GM19455 (cell line): ENCODE data around the gene UTS2.

Experiments
- ATAC-seq: cut with Tn5 transposase; IDR thresholded peaks from one replicate; pipeline ENCODE4 v1.9.1; 2021; ENCODE audit not compliant: unreplicated experiment

Gene UTS2, protein sequence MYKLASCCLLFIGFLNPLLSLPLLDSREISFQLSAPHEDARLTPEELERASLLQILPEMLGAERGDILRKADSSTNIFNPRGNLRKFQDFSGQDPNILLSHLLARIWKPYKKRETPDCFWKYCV

DNA sequence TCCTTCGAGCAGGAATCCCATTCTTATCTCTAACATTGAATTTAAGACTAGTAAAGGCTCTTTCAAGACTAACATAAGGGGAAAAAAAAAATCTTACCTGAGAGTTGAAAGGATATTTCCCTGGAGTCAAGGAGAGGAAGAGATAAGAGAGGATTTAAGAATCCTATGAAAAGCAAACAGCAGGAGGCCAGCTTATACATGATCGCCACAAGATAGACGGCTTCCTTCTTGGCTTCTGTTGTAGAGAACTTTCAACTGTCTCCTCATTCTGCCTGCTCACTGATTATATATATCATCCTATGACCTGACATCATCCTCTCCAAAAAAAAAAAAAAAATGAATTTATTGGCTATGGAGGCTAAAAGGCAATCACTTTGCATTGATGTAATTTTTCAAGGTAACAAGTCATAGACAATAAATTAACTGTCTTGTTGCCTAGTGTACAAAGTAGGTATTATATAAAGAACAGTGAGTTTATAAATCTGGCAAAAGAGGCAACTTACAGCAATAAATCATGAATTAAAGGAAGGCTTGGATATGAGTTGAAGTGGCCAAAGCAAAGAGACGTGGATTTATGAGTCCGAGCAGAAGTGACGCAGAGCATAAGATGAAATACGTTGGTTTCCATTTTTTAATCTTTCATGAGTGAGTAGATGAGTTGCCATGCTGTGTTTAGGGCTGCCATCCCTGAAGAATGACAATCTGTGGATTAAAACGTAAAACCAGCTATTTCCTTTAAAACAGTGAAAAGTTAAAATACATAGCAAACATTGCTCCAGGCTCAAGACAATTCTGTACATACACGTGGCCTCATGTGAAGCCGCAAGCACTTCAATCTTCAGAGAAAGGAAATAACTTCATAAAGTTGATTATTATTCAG lies at the start of gene UTS2:
UTS2 (minus strand) TSS at position 262 of the 880 bp plus-strand sequence; CDS start at position 200, 62 bp downstream.
- no peak for ATAC-seq

DNA sequence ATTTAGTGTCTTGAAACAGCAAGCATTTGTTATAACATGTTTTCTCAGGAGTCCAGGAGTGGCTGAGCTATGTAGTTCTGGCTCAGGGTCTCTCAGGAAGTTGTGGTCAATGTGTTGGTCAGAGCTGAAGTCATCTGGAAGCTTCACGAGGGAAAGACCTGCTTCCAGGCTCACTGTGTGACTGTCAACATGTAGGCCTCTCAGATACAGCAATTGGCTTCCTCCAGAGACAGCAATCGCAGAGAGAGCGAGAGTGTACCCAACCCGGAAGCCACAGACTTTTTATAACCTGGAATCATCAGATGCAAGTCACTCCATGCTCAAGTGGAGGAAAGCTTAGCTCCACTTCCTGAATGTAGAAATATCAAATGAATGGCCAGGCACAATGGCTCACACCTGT lies 46.9 kb upstream of the UTS2 start:
- no peak for ATAC-seq

DNA sequence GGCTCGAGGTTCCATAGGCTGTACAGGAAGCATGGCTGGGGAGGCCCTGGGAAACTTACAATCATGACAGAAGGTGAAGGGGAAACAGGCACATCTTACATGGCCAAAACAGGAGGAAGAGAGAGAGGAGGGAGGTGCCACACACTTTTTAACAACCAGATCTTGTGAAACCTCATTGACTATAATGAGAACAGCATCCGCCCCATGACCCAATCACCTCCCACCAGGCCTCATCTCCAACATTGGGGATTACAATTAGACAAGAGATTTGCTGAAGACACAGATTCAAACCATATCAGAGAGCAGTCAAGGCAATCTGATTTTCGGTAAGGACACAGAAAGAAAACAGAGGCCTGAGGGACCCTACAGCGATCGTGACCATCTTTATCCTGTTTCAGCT lies 46.1 kb upstream of the UTS2 start:
- no peak for ATAC-seq

DNA sequence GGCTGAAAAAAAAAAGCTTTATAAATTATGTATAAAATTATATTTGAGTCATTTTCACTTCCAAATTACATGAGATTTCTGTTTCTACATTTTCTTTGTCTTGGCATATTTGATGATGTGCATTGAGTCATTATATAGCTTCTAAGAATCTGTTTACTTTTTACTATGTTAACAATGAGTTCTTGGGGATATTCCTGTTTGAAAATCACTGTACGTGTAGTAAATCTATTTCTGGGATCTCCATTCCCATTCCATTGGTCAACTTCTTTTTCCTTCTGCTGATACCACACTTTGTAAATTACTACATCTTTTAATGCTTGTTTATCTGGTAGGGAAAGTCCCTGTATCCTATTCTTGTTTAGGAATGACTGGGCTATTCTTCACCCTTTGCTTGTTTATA lies 44.1 kb upstream of the UTS2 start:
- ATAC-seq: no peak

DNA sequence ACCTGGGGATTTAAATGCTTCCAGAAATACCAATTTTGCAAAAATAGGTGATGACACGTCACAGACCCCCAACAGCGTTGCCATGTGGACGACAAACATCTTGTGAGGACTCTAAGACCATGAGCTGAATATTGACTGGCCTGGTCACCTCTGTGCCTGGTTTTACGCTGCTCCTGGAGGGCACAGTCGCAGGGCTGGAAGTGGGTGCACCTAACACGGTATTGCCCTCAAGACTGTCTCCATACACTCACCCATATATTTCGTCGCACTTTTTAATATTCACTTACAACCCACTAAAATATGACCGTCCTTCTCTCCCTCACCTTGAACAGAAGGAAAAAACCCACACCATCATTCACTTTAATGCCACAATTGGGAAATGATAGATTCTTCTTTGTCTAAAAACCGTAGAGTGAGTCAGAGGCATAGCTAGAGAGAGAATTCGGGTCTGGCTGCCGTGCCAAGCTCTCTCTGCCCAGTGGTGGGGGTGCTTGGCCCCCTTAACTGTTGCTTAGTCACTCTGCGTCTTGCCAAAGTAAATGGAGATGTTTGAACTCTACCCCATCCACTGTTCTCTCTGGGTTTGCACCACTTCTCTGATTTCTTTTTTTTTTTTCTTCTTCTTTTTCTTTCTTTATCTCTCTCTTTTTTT lies 40.8 kb upstream of the UTS2 start:
- ATAC-seq: no peak

DNA sequence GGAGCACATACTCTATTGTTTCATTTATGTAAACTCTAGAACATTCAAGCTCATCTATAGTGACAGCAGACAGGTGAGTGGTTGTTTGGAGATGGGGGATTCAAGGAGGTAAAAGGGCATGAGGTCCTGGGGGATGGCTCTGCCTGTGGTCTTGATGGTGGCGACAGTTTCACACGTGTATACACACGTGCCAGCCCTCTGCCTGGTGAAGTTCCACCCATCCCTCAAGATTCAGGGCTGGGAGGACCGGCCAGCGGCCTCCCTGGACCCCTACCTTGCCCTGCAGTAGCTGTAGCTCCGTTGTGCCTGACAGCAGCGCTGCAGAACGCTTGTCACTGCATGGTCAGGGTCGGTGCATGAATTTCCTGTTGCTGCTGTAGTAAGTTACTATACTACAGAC lies 38.9 kb upstream of the UTS2 start:
- no peak for ATAC-seq

DNA sequence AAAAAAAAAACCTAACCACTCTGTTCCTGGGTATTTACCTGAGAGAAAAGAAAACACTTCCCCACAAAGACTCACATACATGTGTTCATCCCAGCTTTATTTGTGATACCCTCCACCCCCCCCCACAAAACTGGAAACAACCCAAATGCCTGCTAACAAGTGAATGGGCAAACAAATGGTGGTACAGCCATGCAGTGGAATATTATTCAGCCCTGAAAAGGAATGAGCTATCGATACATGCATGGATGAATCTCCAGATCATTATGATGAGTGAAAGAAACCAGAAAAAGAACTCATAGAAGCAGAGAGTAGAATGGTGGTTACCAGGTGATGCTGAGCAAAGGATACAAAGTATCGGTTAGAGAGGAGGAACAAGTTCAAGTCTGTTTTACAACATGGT lies 38.0 kb upstream of the UTS2 start:
- no peak for ATAC-seq

DNA sequence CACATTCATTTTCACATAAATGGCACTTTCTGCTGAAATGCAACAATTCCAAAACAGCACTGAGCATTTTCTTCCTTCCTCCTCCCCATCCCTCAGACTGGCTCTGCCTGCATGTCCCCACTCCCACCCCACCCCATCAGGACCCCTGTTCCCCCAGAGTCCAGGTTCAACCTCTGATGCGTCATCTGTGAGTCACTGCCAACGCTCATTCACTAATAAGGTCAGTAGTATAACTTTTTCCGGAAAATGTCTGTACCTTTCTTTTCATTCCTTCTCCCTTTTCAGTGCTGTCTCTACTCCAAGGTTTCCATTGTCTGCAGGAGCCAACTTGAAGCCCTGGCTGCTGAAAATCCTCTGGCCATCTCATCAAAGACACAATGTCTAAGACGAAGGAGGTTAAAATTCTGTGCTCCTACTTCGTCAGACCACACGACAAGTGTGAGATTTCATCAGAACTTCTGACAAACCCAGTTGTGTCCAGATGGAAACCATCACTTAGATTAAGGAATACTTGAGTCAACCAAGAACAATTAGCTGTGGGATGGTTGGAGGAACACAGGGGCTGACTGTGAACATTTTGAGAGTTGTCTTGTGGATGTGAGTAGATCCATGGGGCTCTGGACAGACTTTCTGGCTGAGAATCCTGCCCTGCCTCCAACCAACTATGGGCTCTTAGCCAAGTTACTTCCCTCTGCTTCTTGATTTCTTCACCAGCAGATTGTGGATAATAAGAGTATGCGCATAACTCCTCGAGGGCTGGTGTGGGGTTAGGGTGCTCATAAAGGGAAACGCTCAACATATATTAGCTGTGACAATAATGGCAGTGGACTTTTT lies 35.6 kb upstream of the UTS2 start:
- no peak for ATAC-seq

DNA sequence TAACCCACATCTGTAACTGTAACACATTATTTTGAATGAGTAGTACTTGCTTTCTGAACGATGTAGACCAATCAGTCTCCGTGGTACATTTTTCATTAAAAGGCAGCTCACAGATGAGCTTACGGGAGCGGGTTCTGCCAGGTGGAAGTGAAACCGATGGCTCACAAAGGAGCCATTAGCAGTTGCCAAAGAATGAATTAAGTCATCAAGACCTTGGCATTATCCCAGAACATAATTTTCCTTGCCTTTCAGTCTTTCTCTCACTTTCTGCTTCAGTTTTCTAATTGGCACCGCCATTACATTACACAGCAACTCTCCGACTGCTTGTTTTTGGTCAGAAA lies 33.5 kb upstream of the UTS2 start:
- no peak for ATAC-seq

DNA sequence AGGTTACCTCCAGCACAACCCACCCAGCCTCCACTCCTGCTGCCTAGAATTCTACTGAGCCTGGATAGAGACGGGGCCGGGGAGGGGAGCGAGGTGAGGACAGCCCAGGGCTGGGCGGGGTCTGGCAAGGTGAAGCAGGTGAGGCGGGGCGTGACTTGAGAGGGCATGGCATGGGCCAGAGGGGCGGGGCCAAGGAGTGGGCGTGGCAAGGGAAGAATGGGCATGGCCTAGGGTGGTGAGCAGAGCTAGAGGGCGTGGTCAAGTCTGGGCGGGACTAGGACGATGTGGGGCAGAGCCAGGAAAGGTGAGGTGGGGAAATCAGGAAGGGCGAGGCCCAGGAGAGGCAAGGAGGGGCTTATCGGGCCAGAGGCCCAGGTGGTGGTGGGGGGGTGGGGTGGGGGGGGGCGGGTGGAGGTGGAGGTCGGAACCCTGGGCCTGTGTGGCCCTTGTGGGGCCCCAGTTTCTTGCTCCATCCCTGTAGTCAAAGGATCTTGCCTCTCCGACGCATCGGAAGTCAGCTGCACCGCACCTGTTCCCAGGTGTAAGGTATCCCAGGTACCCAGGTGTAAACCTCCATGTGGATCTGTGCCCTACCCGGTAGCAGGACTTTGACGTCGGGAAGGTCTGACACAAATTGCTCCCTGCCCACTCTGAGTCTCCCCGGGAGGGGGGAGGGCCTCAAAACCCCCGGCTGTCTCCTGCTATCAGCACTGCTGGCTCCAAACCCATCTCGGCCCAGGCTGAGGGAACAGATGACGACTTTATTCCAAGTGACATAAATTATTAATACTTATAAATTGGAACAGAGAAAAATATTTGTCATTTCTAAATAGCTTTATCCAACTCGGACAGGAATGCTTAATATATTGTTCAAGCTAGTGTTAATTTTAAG lies 32.9 kb upstream of the UTS2 start:
- no peak for ATAC-seq

DNA sequence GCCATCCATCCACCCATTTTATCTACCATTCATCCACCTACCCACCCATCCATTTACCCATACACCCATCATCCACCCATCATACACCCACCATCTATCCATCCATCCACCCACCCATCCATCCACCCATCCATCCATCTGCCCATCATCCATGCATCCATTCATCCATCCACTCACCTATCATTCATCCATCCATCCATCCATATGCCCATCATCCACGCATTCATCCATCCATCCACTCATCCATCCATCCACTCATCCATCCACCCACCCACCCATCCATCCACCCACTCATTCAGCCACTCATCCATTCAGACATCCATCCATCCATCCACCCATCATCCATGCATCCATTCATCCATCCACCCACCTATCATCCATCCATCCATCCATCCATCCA lies 31.9 kb upstream of the UTS2 start:
- no peak for ATAC-seq

DNA sequence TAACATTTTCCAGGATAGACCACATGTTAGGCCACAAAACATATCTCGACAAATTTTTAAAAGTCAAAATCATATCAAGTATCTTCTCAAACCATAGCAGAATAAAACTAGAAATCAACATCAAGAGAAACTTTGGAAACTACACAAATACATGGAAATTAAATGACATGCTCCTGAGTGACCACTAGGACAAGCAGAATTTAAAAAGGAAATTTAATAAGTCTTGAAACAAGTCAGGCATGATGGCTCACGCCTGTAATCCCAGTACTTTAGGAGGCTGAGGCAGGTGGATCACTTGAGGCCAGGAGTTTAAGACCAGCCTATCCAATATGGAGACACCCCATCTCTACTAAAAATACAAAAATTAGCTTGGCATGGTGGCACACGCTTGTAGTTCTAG lies 26.4 kb upstream of the UTS2 start:
- ATAC-seq: no peak

DNA sequence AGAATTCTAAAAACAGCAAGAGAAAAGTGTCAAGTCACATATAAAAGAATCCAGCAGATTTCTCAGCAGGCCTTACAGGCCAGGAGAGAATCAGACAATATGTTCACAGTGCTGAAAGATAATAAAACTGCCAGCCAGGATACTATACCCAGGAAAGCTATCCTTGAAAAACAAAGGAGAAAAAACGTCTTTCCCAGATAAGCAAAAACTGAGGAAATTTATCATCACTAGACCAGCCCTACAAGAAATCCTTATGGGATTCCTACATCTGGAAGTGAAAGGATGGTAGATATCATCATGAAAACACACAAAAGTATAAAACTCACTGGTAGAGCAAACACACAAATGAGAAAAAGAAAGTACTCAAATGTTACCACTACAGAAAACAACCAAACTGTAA lies 25.2 kb upstream of the UTS2 start:
- no peak for ATAC-seq

DNA sequence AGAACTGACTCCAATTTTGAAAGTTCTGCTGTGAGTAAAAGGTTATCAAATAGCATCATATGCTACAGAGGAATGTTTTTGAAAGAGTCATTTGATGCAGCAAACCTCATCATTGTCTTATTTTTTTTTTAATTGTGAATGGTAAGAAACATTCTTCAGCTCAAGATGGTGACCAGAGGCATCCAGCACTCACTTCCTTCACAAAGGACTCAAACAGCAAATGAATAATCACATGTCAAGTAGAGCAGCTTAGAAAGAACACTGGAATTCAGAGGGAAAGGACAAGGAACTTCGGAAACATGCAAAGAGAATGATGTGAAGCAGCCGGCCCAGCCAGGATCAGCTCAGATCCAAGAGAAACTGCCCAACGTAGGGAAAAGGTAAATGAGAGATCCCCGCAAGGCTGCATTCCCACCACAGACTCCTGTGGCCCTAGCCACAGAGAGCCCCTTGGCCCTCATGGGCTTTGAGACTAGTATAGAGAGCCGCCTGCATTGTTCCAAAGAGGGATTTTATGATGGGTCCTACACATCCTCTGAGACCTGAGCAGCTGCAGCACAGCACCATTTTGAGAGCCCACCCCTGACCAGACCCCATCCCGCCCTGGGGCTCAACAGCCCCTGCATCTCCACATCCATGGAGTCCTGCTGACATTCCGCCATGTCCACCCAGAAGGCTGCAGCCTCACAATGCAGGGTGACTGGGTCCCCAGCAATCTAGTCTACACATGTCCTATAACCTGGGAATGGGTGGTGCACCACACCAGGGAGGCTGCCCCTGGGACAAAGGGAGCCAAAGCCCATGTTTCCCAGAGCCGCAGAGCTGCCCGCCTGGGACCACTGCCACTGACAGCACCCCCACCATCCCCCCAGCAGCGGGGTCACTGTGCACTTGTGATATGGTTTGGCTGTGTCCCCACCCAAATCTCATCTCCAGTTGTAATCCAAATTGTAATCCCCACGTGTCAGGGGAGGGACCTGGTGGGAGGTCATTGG lies 21.2 kb upstream of the UTS2 start:
- ATAC-seq: no peak

DNA sequence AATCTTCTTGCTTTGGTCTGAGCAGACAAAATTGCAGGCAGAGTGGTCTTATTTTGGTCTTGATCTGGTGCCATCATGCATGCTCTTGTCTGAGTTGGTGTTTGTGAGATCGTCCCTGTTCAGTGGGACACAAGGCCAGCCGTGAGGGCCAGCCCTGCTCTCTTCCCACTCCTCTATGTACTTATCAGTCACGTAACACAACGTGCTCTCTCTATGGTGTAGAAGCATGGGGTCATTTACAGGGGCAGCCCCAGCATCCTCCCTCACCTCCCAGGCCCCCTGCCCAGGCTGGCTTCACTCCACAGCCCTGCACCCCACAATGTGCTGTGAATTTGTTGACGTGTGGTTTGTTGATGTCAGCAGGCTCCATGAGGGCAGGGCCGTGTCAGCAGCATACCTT lies 18.3 kb upstream of the UTS2 start:
- no peak for ATAC-seq

DNA sequence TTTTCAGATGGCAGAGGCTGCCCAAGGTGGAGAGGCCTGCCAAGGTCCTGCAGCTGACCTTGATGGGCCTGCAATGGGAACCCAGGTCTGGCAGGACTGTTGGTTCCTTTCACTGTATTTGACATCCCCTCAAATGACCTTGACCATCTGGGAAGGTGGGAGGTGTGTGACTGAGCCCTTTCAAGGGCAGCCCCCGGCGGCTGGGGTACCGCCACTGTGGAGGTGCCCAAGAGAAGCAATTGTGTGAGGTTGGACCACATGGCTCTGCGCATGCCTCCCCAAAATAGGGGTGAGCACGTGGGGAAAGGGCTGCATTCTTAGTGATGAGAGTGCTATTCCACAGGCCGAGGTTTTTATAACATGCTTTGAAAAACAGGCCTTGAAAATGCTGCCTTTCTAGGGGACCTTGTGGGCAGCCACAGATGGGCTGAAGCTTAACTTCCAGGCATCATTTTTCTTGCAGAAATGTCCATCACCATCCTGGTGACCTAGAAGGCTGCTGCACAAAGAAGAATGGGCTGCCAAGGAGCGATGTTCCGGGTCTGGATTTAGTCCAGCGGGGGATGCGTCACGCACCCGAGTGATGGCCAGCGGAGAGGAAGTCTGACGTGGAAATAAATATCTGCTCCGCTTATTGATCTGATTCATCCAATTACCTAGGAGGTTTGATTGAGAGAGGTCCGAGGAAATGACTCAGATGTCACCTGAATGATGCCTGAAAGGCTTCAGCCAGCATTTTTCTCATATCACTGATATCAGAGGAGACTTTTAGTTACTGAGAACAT lies 16.5 kb upstream of the UTS2 start:
- ATAC-seq: no peak

DNA sequence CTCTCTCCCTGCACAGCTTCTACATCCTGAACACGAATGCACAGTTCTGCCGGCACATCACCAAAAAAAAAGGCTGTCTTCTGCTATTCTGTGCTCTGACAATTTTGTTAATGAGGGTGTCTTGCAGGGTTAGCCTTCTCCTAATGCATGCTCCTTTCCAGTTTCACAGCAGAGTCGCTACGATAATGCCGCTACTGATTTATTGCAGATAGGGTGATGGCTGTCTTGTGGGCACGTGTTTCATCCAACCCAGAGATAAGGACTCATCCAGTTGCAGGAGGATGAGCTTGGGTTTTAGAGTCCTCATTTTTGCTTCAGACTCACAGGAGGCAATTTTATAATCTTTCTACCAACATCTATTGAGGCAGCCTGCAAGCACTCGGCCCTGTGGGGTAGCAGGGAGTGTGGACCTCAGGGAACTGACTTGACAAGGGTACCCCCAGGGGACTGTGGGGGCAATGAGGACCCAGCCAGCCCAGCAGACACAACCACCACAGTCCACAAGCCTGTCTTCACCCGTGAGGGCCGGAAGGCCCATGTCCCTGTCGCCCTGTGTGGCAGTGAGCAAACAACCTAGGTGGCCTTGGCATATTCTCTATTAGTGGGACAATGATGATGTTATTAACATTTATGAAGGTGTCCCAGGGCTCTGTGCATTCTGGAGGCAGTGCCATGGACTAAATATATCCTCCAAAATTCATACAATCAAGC lies 15.4 kb upstream of the UTS2 start:
- ATAC-seq: no peak

DNA sequence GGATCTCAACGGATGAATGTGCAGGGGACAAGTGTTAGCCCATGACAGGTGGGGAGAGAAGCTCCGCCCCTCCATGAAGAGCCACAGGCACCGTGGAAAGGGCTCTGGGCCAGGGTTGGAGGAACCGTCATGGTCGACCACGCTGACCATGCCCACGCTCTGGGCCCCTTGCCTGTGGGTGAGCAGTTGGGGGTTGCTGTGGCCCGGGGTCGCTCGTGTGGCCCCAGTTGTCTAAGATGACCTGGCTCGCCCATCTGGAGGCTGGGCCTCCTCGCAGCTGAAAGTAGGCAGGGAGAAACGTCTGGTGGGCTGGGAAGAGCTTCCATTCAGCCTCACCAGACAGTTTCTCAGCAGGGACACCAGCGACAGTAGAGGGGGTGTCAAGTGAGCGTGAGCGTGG lies 13.1 kb upstream of the UTS2 start:
- ATAC-seq: no peak
